Left ventricle myocardium inferior (tissue), 1 donor: ENCODE measurements around the gene CAMK1D. TPM values are rescaled to one million over a fixed set of nuclear protein-coding genes. Genes with fewer than 3 reads are reported as not detected.

Experiments used
- DNase-seq: peaks from one replicate; pipeline ENCODE4 v3.0.0-alpha.2; 2020
- H3K27ac ChIP-seq: fragments of 200-600 bp; replicated peaks from 2 replicates; pipeline ENCODE4 v1.8.0; 2021
- H3K27me3 ChIP-seq: fragments of 200-600 bp; 2 replicates; pipeline ENCODE4 v1.8.0; 2021; ENCODE audit warnings: low read depth
- H3K36me3 ChIP-seq: fragments of 200-600 bp; 2 replicates; pipeline ENCODE4 v1.8.0; 2021
- H3K4me1 ChIP-seq: fragments of 200-600 bp; 2 replicates; pipeline ENCODE4 v1.8.0; 2021
- H3K4me3 ChIP-seq: fragments of 200-600 bp; 2 replicates; pipeline ENCODE4 v1.8.0; 2021; ENCODE audit warnings: mild to moderate bottlenecking, moderate library complexity
- H3K9me3 ChIP-seq: fragments of 200-600 bp; replicated peaks from 2 replicates; pipeline ENCODE4 v1.8.0; 2021
- CTCF ChIP-seq: fragments of 200-600 bp; IDR thresholded peaks from 2 replicates; pipeline ENCODE4 v1.8.0; 2021; ENCODE audit warnings: antibody characterized with exemption, mild to moderate bottlenecking, borderline replicate concordance
- intact Hi-C: fragments of 100-400 bp; cut with micrococcal nuclease; formaldehyde crosslinking; loops from one replicate; pipeline ENCODE4 v1.11.0; 2022
- total RNA-seq: library from RNA; stranded (reverse); fragmentation: NEBNext Ultra II Directional; extraction: Animal tissue kit (Norgen Biotek cat#: 25700); gene quantifications from one replicate; pipeline ENCODE4 v1.2.1, GENCODE V29; 2021
- donor health status: DM: no; HTN: yes; CAD: no; lungs with severe emphysema.

CAMK1D gene
- total RNA-seq, 1 donor from 2014 or later: 2.5 TPM

DNA sequence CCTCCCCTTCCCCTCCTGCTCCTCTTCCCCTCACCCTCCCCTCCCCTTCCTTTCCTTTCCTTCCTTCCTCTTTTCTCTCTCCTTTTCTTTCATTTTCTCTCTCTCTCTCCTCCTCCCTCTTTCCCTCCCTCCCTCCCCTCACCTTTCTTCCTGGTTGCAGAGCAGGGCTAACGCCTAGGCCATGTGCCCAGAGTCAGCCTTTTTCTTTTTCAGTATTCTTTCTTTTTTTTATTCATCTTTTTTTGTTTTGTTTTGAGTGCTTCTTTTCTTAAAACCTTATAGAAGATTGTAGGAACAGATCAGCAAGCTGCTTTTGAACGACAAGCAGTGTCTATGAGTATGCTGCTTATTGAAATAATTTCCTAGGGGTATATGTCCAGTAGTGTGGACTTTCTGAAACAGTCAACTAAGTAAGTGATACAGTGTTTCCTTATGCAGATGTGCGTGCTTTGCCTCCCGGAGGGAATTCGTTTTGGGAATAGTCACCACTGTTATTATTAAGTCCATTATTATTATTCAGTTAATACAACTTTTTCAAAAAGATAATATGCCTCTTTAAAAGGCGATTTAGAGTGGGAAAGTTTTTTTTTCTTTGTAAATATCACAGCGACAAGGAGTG lies 219.2 kb downstream of the CAMK1D start:
- no peak for TF ChIP-seq CTCF
- Histone ChIP-seq H3K9me3 (no peaks in the 10 kb centered on the region), H3K4me1 (no peaks in the 10 kb centered on the region), H3K4me3 (no peak overlapping the region), H3K36me3 (no peaks in the 10 kb centered on the region), H3K27me3 (no peaks in the 10 kb centered on the region), H3K27ac (no peak overlapping the region)
- DNase-seq: no peak
- intact Hi-C loops: no loop called here

GRCh38 chr10:12572281-12572680 lies 222.9 kb downstream of the CAMK1D start:
- Histone ChIP-seq H3K4me3 (no peak overlapping the region), H3K4me1 (no peaks in the 10 kb centered on the region), H3K36me3 (no peaks in the 10 kb centered on the region), H3K27ac (no peak overlapping the region), H3K27me3 (no peaks in the 10 kb centered on the region), H3K9me3 (peaks cover 10% of the 10 kb centered on the region)
- intact Hi-C loops: no loop called here
- DNase-seq: no peak
- TF ChIP-seq CTCF: no peak

DNA sequence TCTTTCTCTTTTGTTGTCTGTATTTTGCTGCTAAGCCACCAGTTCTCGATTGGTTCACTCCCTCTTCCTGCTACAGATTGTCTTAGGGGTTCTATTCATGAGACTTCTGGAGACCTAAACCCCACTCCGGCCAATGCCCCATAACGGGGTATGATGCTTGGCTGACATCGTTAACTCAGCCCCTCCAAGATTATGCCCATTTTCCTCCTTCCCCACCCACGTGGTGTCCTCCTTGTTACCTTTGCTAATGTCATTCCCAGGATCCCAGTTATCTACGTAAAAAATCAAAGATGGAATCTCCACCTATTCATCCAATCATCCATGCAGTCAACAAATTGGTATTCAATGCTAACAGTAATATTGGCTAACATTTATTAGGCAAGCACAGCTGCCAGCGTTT lies 228.3 kb downstream of the CAMK1D start:
- Histone ChIP-seq H3K36me3 (no peaks in the 10 kb centered on the region), H3K27ac (no peak overlapping the region), H3K9me3 (peaks cover 22% of the 10 kb centered on the region), H3K27me3 (no peaks in the 10 kb centered on the region), H3K4me3 (no peak overlapping the region), H3K4me1 (peaks cover 11% of the 10 kb centered on the region)
- intact Hi-C loops: no loop called here
- DNase-seq: no peak
- TF ChIP-seq CTCF: no peak

DNA sequence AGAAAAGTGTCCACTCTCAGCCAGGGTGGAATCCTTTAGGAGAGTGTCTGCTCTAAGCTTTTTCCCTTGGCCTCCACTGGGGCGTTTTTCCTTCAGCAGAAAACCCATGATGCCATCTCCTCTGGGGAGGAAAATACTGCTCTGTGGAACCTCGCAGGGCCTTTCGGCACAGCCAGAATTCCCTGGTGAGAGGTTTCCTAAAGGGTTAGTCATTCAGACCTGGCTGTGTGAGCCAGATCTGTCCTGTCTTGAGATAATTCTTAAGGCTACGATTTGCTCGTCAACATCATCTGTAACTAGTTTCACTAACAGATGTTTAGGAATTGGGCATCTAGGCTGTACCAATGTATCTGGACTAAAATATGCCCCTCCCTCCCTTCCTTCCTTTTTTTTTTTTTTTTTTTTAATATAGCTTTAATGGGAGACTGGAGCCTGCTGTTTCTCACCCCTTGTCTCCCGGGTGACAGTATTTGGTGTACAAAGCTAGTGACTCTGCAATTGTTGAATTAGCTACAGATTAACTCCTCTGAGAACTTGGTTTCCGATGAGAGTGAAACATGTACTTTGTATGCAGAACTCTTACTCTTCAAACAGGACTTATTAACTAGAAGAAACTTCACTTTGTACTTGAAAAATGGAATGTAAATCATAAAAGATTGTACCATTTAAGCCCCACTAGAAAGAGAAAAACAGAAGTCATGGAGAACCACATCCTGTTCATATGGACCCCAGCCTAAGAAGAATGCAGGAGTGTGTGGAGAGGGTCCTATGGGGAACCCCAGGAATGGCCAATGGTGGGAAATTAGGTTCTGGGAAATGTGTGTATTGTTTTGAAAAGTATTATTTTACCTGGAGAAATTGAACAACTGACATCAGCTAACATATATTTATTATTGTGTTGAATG lies 230.9 kb downstream of the CAMK1D start:
- Histone ChIP-seq H3K36me3 (no peaks in the 10 kb centered on the region), H3K9me3 (peaks cover 22% of the 10 kb centered on the region), H3K27ac (peak overlapping the region; percentile 16), H3K4me3 (no peak overlapping the region), H3K27me3 (no peaks in the 10 kb centered on the region), H3K4me1 (peaks cover 11% of the 10 kb centered on the region)
- DNase-seq: no peak
- no peak for TF ChIP-seq CTCF
- intact Hi-C loops: no loop called here

DNA sequence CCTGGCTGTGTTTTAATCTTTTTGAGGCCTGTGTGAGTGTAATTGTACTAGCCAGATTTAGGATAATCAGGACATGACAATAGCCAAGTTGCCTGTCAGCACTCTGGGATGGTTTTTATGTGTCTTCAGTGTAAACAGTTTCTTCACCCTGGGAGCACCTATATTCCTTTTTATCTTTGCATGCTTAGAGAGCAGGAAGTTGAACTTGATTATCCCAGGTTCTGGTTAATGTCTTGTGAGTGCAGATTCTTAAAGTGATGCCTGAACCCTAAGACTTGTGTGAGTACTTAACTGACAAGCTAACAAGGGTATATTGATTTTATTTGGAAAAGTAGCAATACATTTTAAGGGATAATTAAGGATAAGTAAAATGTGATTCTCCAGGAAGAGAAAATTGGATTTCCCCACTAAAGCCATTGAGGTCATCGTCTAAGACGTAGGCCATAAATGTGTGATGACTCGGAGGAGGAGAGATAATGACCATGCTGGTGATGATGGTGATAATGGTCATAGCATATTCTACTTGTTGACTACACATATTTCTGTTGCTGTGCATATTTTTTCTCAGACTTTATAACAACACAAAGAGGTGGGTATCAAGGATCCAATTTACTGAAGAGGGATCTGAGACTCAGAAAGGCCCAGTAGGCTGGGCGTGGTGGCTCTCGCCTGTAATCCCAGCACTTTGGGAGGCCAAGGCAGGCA lies 234.7 kb downstream of the CAMK1D start:
- no peak for DNase-seq
- Histone ChIP-seq H3K27ac (no peak overlapping the region), H3K4me3 (no peak overlapping the region), H3K9me3 (peaks cover 12% of the 10 kb centered on the region), H3K27me3 (no peaks in the 10 kb centered on the region), H3K4me1 (peaks cover 11% of the 10 kb centered on the region), H3K36me3 (no peaks in the 10 kb centered on the region)
- intact Hi-C loops: no loop called here
- TF ChIP-seq CTCF: no peak
